ENCODE results near the gene OLFML2B. TPM values are rescaled to one million over a fixed set of nuclear protein-coding genes. Genes with fewer than 3 reads are reported as not detected.

OLFML2B gene
- total RNA-seq, 1 donor from 2014 or later = 3.4 TPM

- DNase-seq = no peak
- Histone ChIP-seq H3K27me3 (ENCODE audit: low read depth) (no peaks in the 10 kb centered on the region), H3K36me3 (peaks cover 18% of the 10 kb centered on the region), H3K9me3 (replicated peaks) (no peaks in the 10 kb centered on the region), H3K4me1 (peaks cover 3% of the 10 kb centered on the region), H3K4me3 (no peak overlapping the region), H3K27ac (replicated peaks) (no peak overlapping the region)
- intact Hi-C loops (cut with micrococcal nuclease) = no loop called here
- TF ChIP-seq CTCF (IDR thresholded peaks at IDR 0.05; ENCODE audit: borderline replicate concordance) = no peak
These were observed 68.1 kb downstream of the OLFML2B start for GRCh38 chr1:161955606-161956005.

- H3K4me3 ChIP-seq = no peak overlapping the region
- H3K36me3 ChIP-seq = peaks cover 9% of the 10 kb centered on the region
- H3K27ac ChIP-seq (replicated peaks) = no peak overlapping the region
- no peaks in the 10 kb centered on the region for H3K27me3 ChIP-seq (ENCODE audit: low read depth)
- no peaks in the 10 kb centered on the region for H3K9me3 ChIP-seq (replicated peaks)
- no peak for DNase-seq
- no peak for TF ChIP-seq CTCF (IDR thresholded peaks at IDR 0.05; ENCODE audit: borderline replicate concordance)
- peaks cover 11% of the 10 kb centered on the region for H3K4me1 ChIP-seq
- intact Hi-C loops (cut with micrococcal nuclease) = no loop called here
These were observed 69.2 kb downstream of the OLFML2B start for GRCh38 chr1:161954466-161954865.

- no peak for DNase-seq
- Histone ChIP-seq H3K9me3 (replicated peaks) (no peaks in the 10 kb centered on the region), H3K4me1 (peaks cover 15% of the 10 kb centered on the region), H3K36me3 (peaks cover 8% of the 10 kb centered on the region), H3K27me3 (ENCODE audit: low read depth) (no peaks in the 10 kb centered on the region), H3K27ac (replicated peaks) (no peak overlapping the region), H3K4me3 (no peak overlapping the region)
- no peak for TF ChIP-seq CTCF (IDR thresholded peaks at IDR 0.05; ENCODE audit: borderline replicate concordance)
- intact Hi-C loops (cut with micrococcal nuclease) = no loop called here
These were observed 69.6 kb downstream of the OLFML2B start for GRCh38 chr1:161954050-161954449.

GRCh38 chr1:161953256-161953920 lies 70.3 kb downstream of the OLFML2B start:
- Histone ChIP-seq H3K27ac (replicated peaks) (no peak overlapping the region), H3K9me3 (replicated peaks) (no peaks in the 10 kb centered on the region), H3K4me3 (no peak overlapping the region), H3K4me1 (peaks cover 21% of the 10 kb centered on the region), H3K27me3 (ENCODE audit: low read depth) (no peaks in the 10 kb centered on the region), H3K36me3 (peaks cover 1% of the 10 kb centered on the region)
- intact Hi-C loops (cut with micrococcal nuclease) = no loop called here
- DNase-seq = no peak
- TF ChIP-seq CTCF (IDR thresholded peaks at IDR 0.05; ENCODE audit: borderline replicate concordance) = no peak

GRCh38 chr1:161952607-161953172 lies 71.0 kb downstream of the OLFML2B start:
- Histone ChIP-seq H3K36me3 (no peaks in the 10 kb centered on the region), H3K27ac (replicated peaks) (no peak overlapping the region), H3K4me3 (no peak overlapping the region), H3K9me3 (replicated peaks) (no peaks in the 10 kb centered on the region), H3K4me1 (peaks cover 21% of the 10 kb centered on the region), H3K27me3 (ENCODE audit: low read depth) (no peaks in the 10 kb centered on the region)
- no peak for DNase-seq
- intact Hi-C loops (cut with micrococcal nuclease) = no loop called here
- TF ChIP-seq CTCF (IDR thresholded peaks at IDR 0.05; ENCODE audit: borderline replicate concordance) = no peak
